ENCODE measurements around the gene CACNA1I. TPM values are rescaled to one million over a fixed set of nuclear protein-coding genes. Genes with fewer than 3 reads are reported as not detected.
A peak's percentile ranks its signal among the peaks of the same experiment; 100 is the strongest.

CACNA1I gene
- total RNA-seq, 2 donors from 2014 or later = 0.34 to 0.58 TPM

GRCh38 chr22:39674536-39674935 lies 104.0 kb downstream of the CACNA1I start:
- Mint-ChIP-seq H3K4me1 (ENCODE audit: low read depth) (no peaks in the 10 kb centered on the region), H3K9me3 (peaks cover 8 to 12% of the 10 kb centered on the region in 2 donors), H3K27ac (no peak overlapping the region), H3K27me3 (ENCODE audit: low read depth) (no peaks in the 10 kb centered on the region), H3K4me3 (no peak overlapping the region), H3K36me3 (ENCODE audit: insufficient read depth in 2 of 2) (peaks cover 11 to 18% of the 10 kb centered on the region in 2 donors)
- no peak for ATAC-seq (replicated peaks in 1 of 2)
- DNase-seq = no peak

DNA sequence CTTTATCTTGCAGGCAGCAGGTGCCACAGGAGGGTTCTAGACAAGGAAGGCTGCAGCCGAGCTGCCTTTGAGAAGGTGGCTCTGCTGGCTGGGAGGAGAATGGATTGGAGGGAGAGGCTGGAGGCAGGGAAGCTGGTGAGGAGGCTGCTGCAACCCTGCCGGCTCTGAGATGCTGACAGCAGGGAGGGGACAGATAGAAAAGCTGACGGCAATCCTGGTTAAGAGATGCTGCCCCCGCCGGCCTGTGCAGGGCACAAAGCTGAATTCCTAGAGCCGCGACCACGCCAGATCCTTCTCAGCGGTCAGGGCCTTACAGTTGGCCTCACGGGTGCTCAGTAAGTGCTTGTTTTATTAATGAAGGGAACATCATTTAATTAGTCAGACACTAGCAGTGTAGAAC lies 105.4 kb downstream of the CACNA1I start:
- H3K36me3 Mint-ChIP-seq (ENCODE audit: insufficient read depth in 2 of 2) = peaks cover 11 to 14% of the 10 kb centered on the region in 2 donors
- H3K4me3 Mint-ChIP-seq = no peak overlapping the region
- H3K9me3 Mint-ChIP-seq = peaks cover 8 to 9% of the 10 kb centered on the region in 2 donors
- no peak for ATAC-seq (replicated peaks in 1 of 2)
- no peak overlapping the region for H3K27ac Mint-ChIP-seq
- H3K27me3 Mint-ChIP-seq (ENCODE audit: low read depth) = no peaks in the 10 kb centered on the region
- no peaks in the 10 kb centered on the region for H3K4me1 Mint-ChIP-seq (ENCODE audit: low read depth)
- DNase-seq = no peak

DNA sequence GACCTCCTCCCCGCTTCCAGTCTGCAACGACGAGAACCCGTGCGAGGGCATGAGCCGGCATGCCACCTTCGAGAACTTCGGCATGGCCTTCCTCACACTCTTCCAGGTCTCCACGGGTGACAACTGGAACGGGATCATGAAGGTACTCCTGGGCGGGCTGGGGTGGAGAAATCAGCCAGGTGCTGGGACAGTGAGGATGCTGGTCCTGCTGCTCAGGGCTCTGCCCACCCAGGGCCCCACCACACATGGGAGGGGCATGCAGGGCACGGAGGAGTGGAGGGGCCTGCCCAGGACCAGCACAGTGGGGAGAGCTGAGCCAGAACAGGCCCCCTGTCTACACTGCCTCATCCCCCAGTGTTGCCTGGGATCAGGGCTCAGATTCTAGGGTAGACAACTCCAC lies 107.4 kb downstream of the CACNA1I start:
- no peak overlapping the region for H3K27ac Mint-ChIP-seq
- no peaks in the 10 kb centered on the region for H3K27me3 Mint-ChIP-seq (ENCODE audit: low read depth)
- no peak overlapping the region for H3K4me3 Mint-ChIP-seq
- DNase-seq (no peak), ATAC-seq (replicated peaks in 1 of 2) (no peak)
- H3K4me1 Mint-ChIP-seq (ENCODE audit: low read depth) = no peaks in the 10 kb centered on the region
- peaks cover 0 to 2% of the 10 kb centered on the region in 2 donors for H3K9me3 Mint-ChIP-seq
- peaks cover 1 to 2% of the 10 kb centered on the region in 2 donors for H3K36me3 Mint-ChIP-seq (ENCODE audit: insufficient read depth in 2 of 2)

GRCh38 chr22:39678862-39679490 lies 108.4 kb downstream of the CACNA1I start:
- Mint-ChIP-seq H3K27ac (no peak overlapping the region), H3K27me3 (ENCODE audit: low read depth) (no peaks in the 10 kb centered on the region), H3K36me3 (ENCODE audit: insufficient read depth in 2 of 2) (no peaks in the 10 kb centered on the region), H3K4me1 (ENCODE audit: low read depth) (no peaks in the 10 kb centered on the region), H3K9me3 (no peaks in the 10 kb centered on the region), H3K4me3 (no peak overlapping the region)
- DNase-seq (no peak), ATAC-seq (replicated peaks in 1 of 2) (no peak)

GRCh38 chr22:39679652-39680051 lies 109.1 kb downstream of the CACNA1I start:
- Mint-ChIP-seq H3K27me3 (ENCODE audit: low read depth) (peaks cover under 1% of the 10 kb centered on the region), H3K4me1 (ENCODE audit: low read depth) (no peaks in the 10 kb centered on the region), H3K36me3 (ENCODE audit: insufficient read depth in 2 of 2) (no peaks in the 10 kb centered on the region), H3K27ac (no peak overlapping the region), H3K4me3 (no peak overlapping the region), H3K9me3 (no peaks in the 10 kb centered on the region)
- DNase-seq (no peak), ATAC-seq (replicated peaks in 1 of 2) (no peak)

- DNase-seq = no peak
These were observed 109.9 kb downstream of the CACNA1I start for GRCh38 chr22:39680486-39680885.

GRCh38 chr22:39681038-39681861 lies 110.7 kb downstream of the CACNA1I start:
- H3K27me3 Mint-ChIP-seq (ENCODE audit: low read depth) = peaks cover 4% of the 10 kb centered on the region
- H3K4me3 Mint-ChIP-seq = no peak overlapping the region
- H3K4me1 Mint-ChIP-seq (ENCODE audit: low read depth) = no peaks in the 10 kb centered on the region
- no peak for ATAC-seq (replicated peaks in 1 of 2)
- DNase-seq = no peak
- H3K36me3 Mint-ChIP-seq (ENCODE audit: insufficient read depth in 2 of 2) = no peaks in the 10 kb centered on the region
- no peaks in the 10 kb centered on the region for H3K9me3 Mint-ChIP-seq
- no peak overlapping the region for H3K27ac Mint-ChIP-seq

More at GRCh38 chr22:39680486-39680885, 109.9 kb downstream of the CACNA1I start:
- H3K36me3 Mint-ChIP-seq (ENCODE audit: insufficient read depth in 2 of 2) = no peaks in the 10 kb centered on the region
- no peaks in the 10 kb centered on the region for H3K9me3 Mint-ChIP-seq
- no peak overlapping the region for H3K27ac Mint-ChIP-seq
- no peak overlapping the region for H3K4me3 Mint-ChIP-seq
- no peak for ATAC-seq (replicated peaks in 1 of 2)
- H3K27me3 Mint-ChIP-seq (ENCODE audit: low read depth) = peaks cover 4% of the 10 kb centered on the region
- no peaks in the 10 kb centered on the region for H3K4me1 Mint-ChIP-seq (ENCODE audit: low read depth)

DNA sequence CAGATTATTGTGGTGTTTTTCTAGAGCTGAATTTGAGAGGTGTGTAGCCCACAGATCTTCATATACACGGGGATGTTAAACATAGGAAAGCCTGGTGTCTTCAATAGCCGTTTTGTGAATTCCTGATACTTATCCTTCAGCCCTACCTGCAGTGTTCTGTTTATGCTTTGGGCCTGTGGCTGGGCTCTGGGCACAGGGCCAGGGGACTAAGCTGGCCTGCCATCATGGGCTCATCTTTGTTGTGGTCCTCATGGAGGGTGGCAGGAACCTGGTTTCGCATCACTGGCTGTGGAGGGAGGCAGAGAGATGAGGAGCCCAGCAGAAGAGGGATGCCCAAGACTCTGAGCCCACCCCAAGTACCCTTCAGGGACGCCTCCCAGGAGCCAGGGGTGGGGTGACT lies 112.4 kb downstream of the CACNA1I start:
- DNase-seq (no peak), ATAC-seq (replicated peaks in 1 of 2) (no peak)
- Mint-ChIP-seq H3K4me1 (ENCODE audit: low read depth) (no peaks in the 10 kb centered on the region), H3K27me3 (ENCODE audit: low read depth) (peaks cover 11% of the 10 kb centered on the region), H3K9me3 (no peaks in the 10 kb centered on the region), H3K27ac (no peak overlapping the region), H3K36me3 (ENCODE audit: insufficient read depth in 2 of 2) (no peaks in the 10 kb centered on the region), H3K4me3 (no peak overlapping the region)

GRCh38 chr22:39683639-39684038 lies 113.1 kb downstream of the CACNA1I start:
- Mint-ChIP-seq H3K36me3 (ENCODE audit: insufficient read depth in 2 of 2) (no peaks in the 10 kb centered on the region), H3K9me3 (no peaks in the 10 kb centered on the region), H3K27ac (no peak overlapping the region), H3K4me3 (no peak overlapping the region), H3K4me1 (ENCODE audit: low read depth) (no peaks in the 10 kb centered on the region), H3K27me3 (ENCODE audit: low read depth) (peaks cover 17% of the 10 kb centered on the region)
- DNase-seq (no peak), ATAC-seq (replicated peaks in 1 of 2) (no peak)

DNA sequence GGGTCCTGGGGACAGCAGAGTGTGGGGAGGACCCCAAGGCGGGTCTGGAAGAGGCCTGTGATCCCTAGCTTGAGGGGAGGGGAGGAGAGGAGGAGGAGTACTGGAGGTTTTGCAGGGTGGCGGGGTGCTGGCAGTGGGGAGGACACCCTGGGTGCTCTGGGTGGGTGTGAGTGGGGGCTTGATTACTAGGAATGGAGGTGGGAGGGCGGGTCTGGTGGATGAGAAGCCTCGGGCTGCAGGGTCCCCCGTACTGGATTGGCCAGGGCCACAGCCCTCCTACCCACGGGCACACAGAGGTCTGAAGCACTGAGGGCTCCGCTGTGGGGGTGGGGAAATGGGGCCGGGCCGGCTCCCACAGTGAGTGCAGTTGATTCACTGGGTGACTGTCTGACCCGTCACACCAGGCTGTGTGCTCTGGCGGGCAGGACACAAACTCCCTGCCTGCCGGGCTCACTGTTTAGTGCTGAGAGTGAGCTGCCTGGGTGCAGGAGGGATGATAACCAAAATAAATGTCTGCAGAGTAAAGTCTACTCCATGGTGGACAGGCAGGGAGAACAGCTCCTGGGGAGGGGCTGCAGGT lies 114.2 kb downstream of the CACNA1I start:
- Mint-ChIP-seq H3K36me3 (ENCODE audit: insufficient read depth in 2 of 2) (no peaks in the 10 kb centered on the region), H3K27ac (no peak overlapping the region), H3K9me3 (no peaks in the 10 kb centered on the region), H3K27me3 (ENCODE audit: low read depth) (peaks cover 19% of the 10 kb centered on the region), H3K4me3 (peak overlapping the region in 1 of 2 donors; percentile 62), H3K4me1 (ENCODE audit: low read depth) (no peaks in the 10 kb centered on the region)
- ATAC-seq (replicated peaks in 1 of 2) = no peak
- no peak for DNase-seq

DNA sequence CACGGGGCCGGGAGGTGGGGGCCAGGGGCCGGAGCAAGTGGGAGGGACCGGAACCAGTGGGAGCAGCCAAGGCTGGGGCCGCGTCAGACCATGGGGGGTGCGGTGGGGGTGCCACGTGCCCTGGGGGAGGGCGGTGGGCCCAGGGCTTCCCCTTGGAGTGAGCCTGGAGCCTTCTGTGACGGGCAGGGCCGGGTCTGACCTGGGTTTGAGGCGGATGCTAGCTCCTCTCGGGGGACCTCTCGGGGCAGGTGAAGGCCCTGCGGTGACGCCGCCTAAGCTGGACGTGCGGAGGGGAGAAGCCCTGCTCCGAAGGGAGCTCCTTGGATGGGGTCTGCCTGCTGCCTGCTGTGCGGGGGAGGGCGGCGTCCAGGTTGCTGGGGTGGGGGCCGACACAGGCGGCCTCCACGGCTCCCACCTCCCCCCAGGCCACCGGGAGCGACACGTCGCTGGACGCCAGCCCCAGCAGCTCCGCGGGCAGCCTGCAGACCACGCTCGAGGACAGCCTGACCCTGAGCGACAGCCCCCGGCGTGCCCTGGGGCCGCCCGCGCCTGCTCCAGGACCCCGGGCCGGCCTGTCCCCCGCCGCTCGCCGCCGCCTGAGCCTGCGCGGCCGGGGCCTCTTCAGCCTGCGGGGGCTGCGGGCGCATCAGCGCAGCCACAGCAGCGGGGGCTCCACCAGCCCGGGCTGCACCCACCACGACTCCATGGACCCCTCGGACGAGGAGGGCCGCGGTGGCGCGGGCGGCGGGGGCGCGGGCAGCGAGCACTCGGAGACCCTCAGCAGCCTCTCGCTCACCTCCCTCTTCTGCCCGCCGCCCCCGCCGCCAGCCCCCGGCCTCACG lies 115.0 kb downstream of the CACNA1I start:
- DNase-seq (no peak), ATAC-seq (replicated peaks in 1 of 2) (peak in 1 of 2 donors; percentile 25)
- no peaks in the 10 kb centered on the region for H3K9me3 Mint-ChIP-seq
- H3K4me3 Mint-ChIP-seq = no peak overlapping the region
- H3K36me3 Mint-ChIP-seq (ENCODE audit: insufficient read depth in 2 of 2) = no peaks in the 10 kb centered on the region
- H3K4me1 Mint-ChIP-seq (ENCODE audit: low read depth) = peaks cover 2% of the 10 kb centered on the region
- H3K27me3 Mint-ChIP-seq (ENCODE audit: low read depth) = peaks cover 19% of the 10 kb centered on the region
- no peak overlapping the region for H3K27ac Mint-ChIP-seq

GRCh38 chr22:39686178-39686620 lies 115.6 kb downstream of the CACNA1I start:
- DNase-seq (no peak), ATAC-seq (replicated peaks in 1 of 2) (no peak)
- Mint-ChIP-seq H3K27me3 (ENCODE audit: low read depth) (peaks cover 23% of the 10 kb centered on the region), H3K4me3 (peak overlapping the region in 1 of 2 donors; percentile 50), H3K36me3 (ENCODE audit: insufficient read depth in 2 of 2) (no peaks in the 10 kb centered on the region), H3K9me3 (no peaks in the 10 kb centered on the region), H3K4me1 (ENCODE audit: low read depth) (peaks cover 8% of the 10 kb centered on the region), H3K27ac (no peak overlapping the region)
